NCI-H1092 treated with DMSO at 0.1 percent for 48 hours (cell line): ENCODE data around the gene TRAFD1.
A peak's percentile ranks its signal among the peaks of the same experiment; 100 is the strongest.
"Not testable (repeated sequence)": the region's sequence is repeated elsewhere in the genome, so short reads cannot be mapped to it uniquely, and the experiment has no call there.

Source experiments
- DNase-seq: peaks from one replicate; lab custom pipeline; 2025; lab: John Stamatoyannopoulos, UW

Gene TRAFD1

GRCh38 chr12:112125250-112125999 lies at the start of gene TRAFD1:
Gene TRAFD1, plus strand, starts transcription at chr12:112125560. Its CDS starts 4,963 bp downstream, at chr12:112130523.
- peak; percentile 91 for DNase-seq

GRCh38 chr12:112087055-112087850 lies 38.1 kb upstream of the TRAFD1 start:
- DNase-seq = no peak

- DNase-seq = no peak
Observed at GRCh38 chr12:112087851-112088250, 37.5 kb upstream of the TRAFD1 start.

GRCh38 chr12:112091563-112091962 lies 33.8 kb upstream of the TRAFD1 start:
- no peak for DNase-seq

GRCh38 chr12:112096070-112096469 lies 29.3 kb upstream of the TRAFD1 start:
- DNase-seq = no peak

GRCh38 chr12:112096667-112097066 lies 28.7 kb upstream of the TRAFD1 start:
- no peak for DNase-seq

- no peak for DNase-seq
Observed at GRCh38 chr12:112097641-112098040, 27.7 kb upstream of the TRAFD1 start.

- not testable (repeated sequence) for DNase-seq
Observed at GRCh38 chr12:112100500-112100899, 24.9 kb upstream of the TRAFD1 start.

GRCh38 chr12:112102127-112102526 lies 23.2 kb upstream of the TRAFD1 start:
- DNase-seq = no peak

- not testable (repeated sequence) for DNase-seq
Observed at GRCh38 chr12:112102746-112103145, 22.6 kb upstream of the TRAFD1 start.

GRCh38 chr12:112103758-112104503 lies 21.4 kb upstream of the TRAFD1 start:
- DNase-seq = no peak

GRCh38 chr12:112105891-112106290 lies 19.5 kb upstream of the TRAFD1 start:
- DNase-seq = no peak

GRCh38 chr12:112107306-112108201 lies 17.8 kb upstream of the TRAFD1 start:
- no peak for DNase-seq

GRCh38 chr12:112108202-112109079 lies 16.9 kb upstream of the TRAFD1 start, which contains the start of gene NAA25:
Gene NAA25, minus strand, starts transcription at chr12:112108783. Its CDS starts 10 bp downstream, at chr12:112108773.
- DNase-seq = peak; percentile 67

GRCh38 chr12:112110787-112111662 lies 14.3 kb upstream of the TRAFD1 start:
- not testable (repeated sequence) for DNase-seq

GRCh38 chr12:112111931-112112330 lies 13.4 kb upstream of the TRAFD1 start:
- DNase-seq = no peak

GRCh38 chr12:112112409-112113133 lies 12.8 kb upstream of the TRAFD1 start:
- no peak for DNase-seq

- no peak for DNase-seq
Observed at GRCh38 chr12:112115259-112116045, 9.9 kb upstream of the TRAFD1 start.
